Transverse colon (tissue), 4 donors: Measurements from ENCODE around the gene MYO1C. TPM values are rescaled to one million over a fixed set of nuclear protein-coding genes. Genes with fewer than 3 reads are reported as not detected.
A peak's percentile ranks its signal among the peaks of the same experiment; 100 is the strongest.
"Not testable (repeated sequence)": the region's sequence is repeated elsewhere in the genome, so short reads cannot be mapped to it uniquely, and the experiment has no call there.

Experiments used
- DNase-seq: peaks from one replicate; pipeline ENCODE4 v3.0.0-alpha.2; 2019
- H3K27ac ChIP-seq, 4 donors: fragments of 200-600 bp; sonication (generic); 2 replicates each; pipeline ENCODE4 v1.5.1; 2016 to 2018; ENCODE audit warnings: inconsistent platforms in 4 of 4
- H3K27me3 ChIP-seq: fragments of 200-600 bp; sonication (generic); 2 replicates; pipeline ENCODE4 v1.5.1; 2017; ENCODE audit warnings: inconsistent platforms
- H3K36me3 ChIP-seq, 4 donors: fragments of 200-600 bp; sonication (generic); 2 replicates each; pipeline ENCODE4 v1.5.1; 2017 to 2019; ENCODE audit warnings: inconsistent platforms in 4 of 4
- H3K4me1 ChIP-seq, 4 donors: fragments of 200-600 bp; sonication (generic); 2 replicates each; pipeline ENCODE4 v1.5.1; 2017 to 2020; ENCODE audit warnings: inconsistent platforms in 4 of 4
- H3K4me3 ChIP-seq, 4 donors: fragments of 200-600 bp; sonication (generic); 1 replicate in 1 of 4; 2 replicates in 3 of 4; pipeline versions ENCODE4 v1.5.1 to v1.6.1; 2017 to 2019; ENCODE audit warnings: inconsistent platforms in 4 of 4
- H3K9me3 ChIP-seq, 2 donors: fragments of 200-600 bp; sonication (generic); 2 replicates each; pipeline ENCODE4 v1.5.1; 2017 to 2019; ENCODE audit warnings: inconsistent platforms in 2 of 2
- CTCF ChIP-seq, 5 experiments: fragments of 200-600 bp in 3 of 5; fragments of 450-650 bp in 2 of 5; sonication (generic) in 3 of 5; IDR thresholded peaks; 1 replicate in 2 of 5; 2 replicates in 3 of 5; pipeline ENCODE4 v1.5.1; 2016 to 2017; ENCODE audit warnings: antibody characterized with exemption in 5 of 5, inconsistent platforms in 3 of 5, mild to moderate bottlenecking in 2 of 5, moderate library complexity in 1 of 5
- EP300 ChIP-seq: sonication (generic); formaldehyde crosslinking; IDR thresholded peaks from one replicate; pipeline ENCODE4 v1.6.1; 2017; ENCODE audit warnings: antibody characterized with exemption, low read depth
- POLR2A ChIP-seq: fragments of 450-650 bp; IDR thresholded peaks from one replicate; pipeline ENCODE4 v1.6.1; 2016; ENCODE audit warnings: antibody characterized with exemption, mild to moderate bottlenecking, moderate library complexity
- POLR2AphosphoS5 ChIP-seq, 3 donors: sonication (generic); formaldehyde crosslinking; IDR thresholded peaks; one replicate each; pipeline ENCODE4 v1.6.1; 2016; ENCODE audit warnings: antibody characterized with exemption in 3 of 3
- WGBS, 2 donors: methylation state at CpG; one replicate each; pipeline ENCODE4 v1.1.5; 2018; ENCODE audit warnings: low coverage in 1 of 2; 5-methylcytosine and 5-hydroxymethylcytosine counted together
- in situ Hi-C, 4 donors: fragments of 200-750 bp; cut with MboI; loops; one replicate each; pipeline versions ENCODE4 v1.15.0 to v1.15.1; 2017; ENCODE audit warnings: low sequenced_read_pairs in 3 of 4, low pct_ligation_motif_present in 1 of 4, low pct_unique_long_range_greater_than_20kb in 1 of 4
- intact Hi-C: fragments of 100-400 bp; cut with DNase I; formaldehyde crosslinking; loops from one replicate; pipeline ENCODE4 v1.15.1; 2023; ENCODE audit warnings: low total_unique reads
- total RNA-seq, 4 donors: library from RNA; depleted of rRNA; stranded (reverse); fragments of >200 nt; gene quantifications; one replicate each; pipeline ENCODE4 v1.1.0, GENCODE V29; 2016

The MYO1C gene
- total RNA-seq, 4 donors from 2014 or later, result 163 to 456 (median 219) TPM

- in situ Hi-C loops, result no loop called here
Observed at GRCh38 chr17:1455797-1456599, 36.5 kb downstream of the MYO1C start, which contains the start of gene CRK. TSS of gene CRK (minus strand) at chr17:1456232. CDS start at chr17:1456117, 115 bp downstream.

GRCh38 chr17:1455291-1455796 is 37.1 kb downstream of the MYO1C start:
- TF ChIP-seq CTCF (IDR thresholded peaks at IDR 0.05) (peak; percentile 54 to 91 (median 58)), POLR2AphosphoS5 (IDR thresholded peaks at IDR 0.05) (peak in 1 of 3 donors; percentile 40), EP300 (no peak), POLR2A (peak; percentile 38)
- no peaks in the 10 kb centered on the region for H3K9me3 ChIP-seq
- peak; percentile 68 for DNase-seq
- WGBS, 2 donors, result 0% methylated on average over 17 of the region's 31 CpGs; no CpG with 5 or more reads in 1 of the 2 donors
- peak overlapping the region; percentile 75 to 99 (median 79) for H3K4me3 ChIP-seq
- H3K27ac ChIP-seq, result peak overlapping the region; percentile 97 to 99 (median 98)
- in situ Hi-C loops (no loop called here), intact Hi-C loops (loop anchor here (2.0 kb wide), 1 partner anchor 55 kb away; the partner anchor contains the start of gene YWHAE)
- no peaks in the 10 kb centered on the region for H3K36me3 ChIP-seq
- peaks cover 27 to 65% (median 36%) of the 10 kb centered on the region in 4 donors for H3K4me1 ChIP-seq
- H3K27me3 ChIP-seq, result no peaks in the 10 kb centered on the region

More at GRCh38 chr17:1455797-1456599, 36.5 kb downstream of the MYO1C start, which contains the start of gene CRK:
- Histone ChIP-seq H3K36me3 (no peaks in the 10 kb centered on the region), H3K4me1 (peaks cover 27 to 68% (median 40%) of the 10 kb centered on the region in 4 donors), H3K4me3 (peak within 1 kb of the TSS; percentile 75 to 99 (median 79)), H3K27ac (peak within 1 kb of the TSS; percentile 97 to 99 (median 98)), H3K9me3 (no peaks in the 10 kb centered on the region), H3K27me3 (no peaks in the 10 kb centered on the region)
- TF ChIP-seq POLR2A (peak; percentile 94), CTCF (IDR thresholded peaks at IDR 0.05) (no peak), EP300 (peak; percentile 39), POLR2AphosphoS5 (IDR thresholded peaks at IDR 0.05) (peak; percentile 84 to 99 (median 98))
- DNase-seq, result peak; percentile 98
- intact Hi-C loops, result loop anchor here (2.0 kb wide), 1 partner anchor 55 kb away; the partner anchor contains the start of gene YWHAE
- 1% methylated on average over 36 of the region's 93 CpGs; no CpG with 5 or more reads in 1 of the 2 donors for WGBS, 2 donors

- peak overlapping the region; percentile 97 to 99 (median 98) for H3K27ac ChIP-seq
- intact Hi-C loops, result loop anchor here (2.0 kb wide), 1 partner anchor 54 kb away; the partner anchor contains the start of gene YWHAE
- H3K4me1 ChIP-seq, result peaks cover 20 to 66% (median 39%) of the 10 kb centered on the region in 4 donors
- no peak for DNase-seq
- peak overlapping the region; percentile 75 to 99 (median 79) for H3K4me3 ChIP-seq
- no peaks in the 10 kb centered on the region for H3K36me3 ChIP-seq
- no peaks in the 10 kb centered on the region for H3K27me3 ChIP-seq
- WGBS, 2 donors, result 46 to 47% methylated on average over 6 to 9 of the region's 9 CpGs
- H3K9me3 ChIP-seq, result no peaks in the 10 kb centered on the region
- in situ Hi-C loops, result no loop called here
- TF ChIP-seq POLR2A (no peak), POLR2AphosphoS5 (IDR thresholded peaks at IDR 0.05) (no peak), CTCF (IDR thresholded peaks at IDR 0.05) (no peak), EP300 (no peak)
Observed at GRCh38 chr17:1454541-1454940, 37.9 kb downstream of the MYO1C start.

- H3K27ac ChIP-seq, result peak overlapping the region; percentile 97 to 99 (median 98)
- WGBS, 2 donors, result 62 to 100% methylated on average over 1 to 11 of the region's 11 CpGs
- H3K36me3 ChIP-seq, H3K9me3 ChIP-seq, H3K4me3 ChIP-seq, H3K27me3 ChIP-seq, in situ Hi-C loops: not testable (repeated sequence)
- TF ChIP-seq POLR2AphosphoS5 (IDR thresholded peaks at IDR 0.05), result peak in 1 of 3 donors; percentile 25
- H3K4me1 ChIP-seq, result peaks cover 20 to 74% (median 45%) of the 10 kb centered on the region in 4 donors
- intact Hi-C loops, result loop anchor here (2.0 kb wide), 1 partner anchor 53 kb away; the partner anchor contains the start of gene YWHAE
- DNase-seq, result peak; percentile 71
Observed at GRCh38 chr17:1453694-1454093, 38.8 kb downstream of the MYO1C start.
